ENCODE measurements around the gene SLC25A42.

Gene SLC25A42

DNA sequence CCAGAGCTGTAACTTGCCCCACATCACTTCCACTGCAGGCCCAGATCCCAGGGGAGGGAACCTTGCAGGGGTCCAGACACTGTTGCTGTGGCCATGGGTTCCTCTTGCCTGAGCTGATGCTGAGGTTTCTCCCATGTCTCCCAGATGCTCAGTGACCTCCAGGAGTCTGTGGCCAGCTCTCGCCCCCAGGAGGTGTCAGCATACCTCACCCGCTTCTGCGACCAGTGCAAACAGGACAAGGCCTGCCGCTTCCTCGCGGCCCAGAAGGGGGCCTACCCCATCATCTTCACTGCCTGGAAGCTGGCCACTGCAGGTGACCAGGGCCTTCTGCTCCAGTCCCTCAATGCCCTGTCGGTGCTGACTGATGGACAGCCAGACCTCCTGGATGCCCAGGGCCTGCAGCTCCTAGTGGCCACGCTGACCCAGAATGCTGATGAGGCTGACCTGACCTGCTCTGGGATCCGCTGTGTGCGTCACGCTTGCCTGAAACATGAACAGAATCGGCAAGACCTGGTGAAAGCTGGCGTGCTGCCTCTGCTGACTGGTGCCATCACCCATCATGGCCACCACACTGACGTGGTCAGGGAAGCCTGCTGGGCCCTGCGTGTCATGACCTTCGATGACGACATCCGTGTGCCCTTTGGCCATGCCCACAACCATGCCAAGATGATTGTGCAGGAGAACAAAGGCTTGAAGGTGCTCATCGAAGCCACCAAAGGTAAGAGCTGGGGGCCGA, 12.1 kb upstream of the SLC25A42 start:
- DNase-seq (ENCODE audit: low spot score), result no peak

DNA sequence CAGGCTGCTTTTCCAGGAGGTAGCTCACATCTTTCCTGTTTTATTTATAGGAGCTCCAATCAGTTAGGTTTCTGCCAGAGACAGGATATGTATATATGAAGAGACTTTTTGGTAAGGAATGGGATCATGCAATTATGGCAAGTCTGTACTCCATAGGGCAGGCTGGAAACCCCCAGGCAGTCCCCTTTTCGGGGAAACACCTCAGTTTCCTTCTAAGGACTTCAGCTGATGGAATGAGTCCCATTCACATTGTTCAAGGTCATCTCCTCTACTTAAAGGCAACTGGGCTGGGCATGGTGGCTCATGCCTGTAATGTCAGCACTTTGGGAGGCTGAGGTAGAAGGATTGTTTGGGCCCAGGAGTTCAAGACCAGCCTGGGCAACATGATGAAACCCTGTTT, 10.9 kb upstream of the SLC25A42 start:
- no peak for DNase-seq (ENCODE audit: low spot score)

GRCh38 chr19:19053508-19054314, 10.1 kb upstream of the SLC25A42 start:
- peak; percentile 67 for DNase-seq (ENCODE audit: low spot score)

DNA sequence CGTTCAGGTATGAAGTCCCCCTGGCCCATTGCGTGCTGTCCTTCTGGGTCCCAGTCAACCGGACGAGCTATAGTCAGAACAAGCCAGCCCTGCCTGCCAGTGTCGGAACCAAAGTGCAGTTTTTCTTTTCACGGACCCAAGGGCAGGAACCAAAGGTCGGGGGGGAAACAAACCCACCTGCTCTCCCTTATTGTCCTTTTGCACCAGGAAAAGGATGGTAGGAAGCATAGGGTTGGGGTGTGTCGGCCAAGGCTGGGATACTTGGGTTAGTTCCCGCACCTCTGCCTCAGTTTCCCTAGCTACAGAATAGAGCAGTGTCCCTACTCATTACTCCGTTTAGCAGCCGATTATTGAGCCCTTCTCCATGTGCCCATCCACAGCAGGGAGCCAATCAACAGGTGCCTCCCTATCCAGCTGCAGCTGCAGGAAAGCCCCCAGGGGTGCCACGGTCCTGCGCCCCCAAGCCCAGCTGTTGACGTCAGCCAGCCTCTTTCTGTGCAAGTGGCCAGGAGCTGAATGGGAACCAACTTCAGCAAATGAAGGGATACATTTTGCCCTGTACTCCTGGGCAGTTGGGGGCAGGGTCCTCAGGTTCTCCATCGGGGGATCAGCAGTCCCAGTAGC, 9.4 kb upstream of the SLC25A42 start:
- no peak for DNase-seq (ENCODE audit: low spot score)

DNA sequence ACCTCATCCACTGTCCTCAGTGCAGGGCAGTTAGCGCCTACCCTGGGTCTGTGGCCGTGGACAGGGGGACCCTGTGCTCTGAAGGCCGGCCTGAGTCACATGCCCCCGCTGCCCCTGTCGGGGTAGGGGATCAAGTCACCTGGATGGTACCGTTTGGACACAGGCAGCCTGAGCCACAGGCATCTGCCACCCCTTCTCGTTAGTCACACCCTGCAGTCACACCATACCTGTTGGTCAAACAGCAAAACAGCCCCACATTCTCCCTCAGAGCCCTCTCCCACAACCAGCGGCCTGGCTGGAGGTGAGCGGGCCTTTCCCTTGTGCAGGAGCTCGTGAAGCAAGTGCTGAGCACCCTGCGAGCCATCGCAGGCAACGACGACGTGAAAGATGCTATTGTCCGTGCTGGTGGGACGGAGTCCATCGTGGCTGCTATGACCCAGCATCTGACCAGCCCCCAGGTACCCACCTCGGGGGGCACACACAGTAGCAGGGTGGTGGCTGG, 8.8 kb upstream of the SLC25A42 start:
- DNase-seq (ENCODE audit: low spot score), result no peak

DNA sequence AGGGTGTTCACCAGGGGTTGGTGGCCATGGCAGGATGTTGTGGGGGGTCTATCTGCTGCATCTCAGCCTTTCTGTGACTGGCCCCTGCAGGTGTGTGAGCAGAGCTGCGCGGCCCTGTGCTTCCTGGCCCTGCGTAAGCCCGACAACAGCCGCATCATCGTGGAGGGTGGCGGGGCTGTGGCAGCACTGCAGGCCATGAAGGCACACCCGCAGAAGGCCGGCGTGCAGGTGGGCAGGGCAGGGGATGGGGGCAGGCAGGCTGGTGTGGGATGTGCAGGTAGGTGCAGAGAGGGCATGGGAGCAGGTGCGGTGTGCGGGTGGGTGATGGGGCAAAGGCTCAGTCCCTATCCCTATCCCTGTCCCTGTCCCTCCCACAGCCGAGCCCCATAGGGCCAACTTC, 8.1 kb upstream of the SLC25A42 start:
- DNase-seq (ENCODE audit: low spot score), result no peak

- no peak for DNase-seq (ENCODE audit: low spot score)
Observed at GRCh38 chr19:19056636-19057275, 7.0 kb upstream of the SLC25A42 start.

- DNase-seq (ENCODE audit: low spot score), result no peak
Observed at GRCh38 chr19:19057317-19057716, 6.5 kb upstream of the SLC25A42 start.

- no peak for DNase-seq (ENCODE audit: low spot score)
Observed at GRCh38 chr19:19057720-19058119, 6.1 kb upstream of the SLC25A42 start.

DNA sequence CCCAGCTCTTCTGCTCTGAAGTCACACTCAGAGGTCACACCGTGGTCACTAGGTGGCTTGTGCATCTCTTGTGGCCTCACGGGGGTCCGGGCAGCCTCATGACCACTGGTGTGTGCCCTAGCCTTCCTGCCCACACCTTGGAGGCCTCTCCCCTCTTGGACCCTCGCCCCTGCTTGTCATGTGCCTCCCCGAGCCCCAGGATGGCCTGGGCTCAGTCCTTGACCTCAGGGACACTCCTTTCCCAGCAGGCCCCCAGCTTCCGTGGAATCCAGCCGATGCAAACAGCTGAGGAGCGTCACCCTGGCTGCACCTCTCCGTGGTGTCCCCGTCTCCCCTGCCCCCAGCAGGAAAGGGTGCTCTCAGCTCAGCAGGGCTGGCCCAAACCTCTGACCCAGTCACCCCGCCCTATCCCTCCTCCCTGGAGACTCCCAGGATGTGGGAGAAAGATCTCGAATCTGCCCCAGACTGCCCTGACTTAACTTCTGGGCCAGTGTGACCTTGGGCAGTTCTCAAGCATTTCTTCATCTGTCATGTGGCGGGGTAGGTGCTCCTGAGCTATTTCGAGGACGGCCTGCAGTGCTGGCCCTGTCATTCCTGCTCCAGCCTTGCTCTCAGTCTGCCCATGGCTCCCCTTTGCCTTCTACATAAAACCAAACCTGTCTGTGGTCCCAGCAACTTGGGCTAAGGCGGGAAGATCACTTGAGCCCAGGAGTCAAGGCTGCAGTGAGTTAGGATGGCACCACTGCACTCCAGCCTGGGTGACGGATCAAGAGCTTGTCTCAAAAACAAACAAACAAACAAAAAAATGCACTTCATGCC, 4.6 kb upstream of the SLC25A42 start:
- no peak for DNase-seq (ENCODE audit: low spot score)

DNA sequence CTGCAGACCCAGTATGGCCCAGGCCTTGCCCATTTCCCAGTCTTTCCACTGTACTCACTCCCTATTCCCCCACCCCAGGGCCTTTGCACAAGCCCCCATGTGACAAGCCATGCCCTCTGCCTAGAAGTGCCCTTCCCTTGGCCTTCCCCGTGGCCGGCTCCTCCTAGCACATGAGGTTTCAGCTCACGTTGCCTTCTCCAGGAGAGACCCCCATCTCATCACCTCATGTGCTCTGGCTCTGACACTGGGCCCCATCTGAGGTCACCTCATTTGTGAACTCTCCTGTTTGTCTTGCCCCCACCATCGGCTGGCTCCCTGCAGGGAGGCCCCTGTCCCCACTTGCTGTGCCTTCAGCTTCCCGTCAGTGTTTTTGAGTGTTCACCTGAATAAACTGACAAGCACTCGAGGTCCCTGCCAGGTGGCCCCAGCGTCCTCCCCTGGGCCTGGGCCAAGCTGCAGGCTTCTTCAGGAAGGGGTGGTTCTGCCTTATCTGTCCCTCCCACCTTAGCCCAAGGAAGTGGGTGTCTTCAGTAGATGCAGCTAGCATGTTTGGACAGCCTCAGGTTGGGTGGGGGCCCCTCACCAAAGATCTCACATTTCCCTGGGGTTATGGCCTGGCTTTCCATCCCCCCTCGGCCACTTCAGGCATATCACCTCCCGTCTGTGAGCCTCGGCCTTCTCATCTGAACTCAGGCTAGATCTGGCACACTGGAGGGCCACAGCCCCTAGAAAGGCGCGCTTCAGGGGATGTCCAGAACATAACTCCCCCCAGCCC, 3.8 kb upstream of the SLC25A42 start:
- DNase-seq (ENCODE audit: low spot score), result no peak

DNA sequence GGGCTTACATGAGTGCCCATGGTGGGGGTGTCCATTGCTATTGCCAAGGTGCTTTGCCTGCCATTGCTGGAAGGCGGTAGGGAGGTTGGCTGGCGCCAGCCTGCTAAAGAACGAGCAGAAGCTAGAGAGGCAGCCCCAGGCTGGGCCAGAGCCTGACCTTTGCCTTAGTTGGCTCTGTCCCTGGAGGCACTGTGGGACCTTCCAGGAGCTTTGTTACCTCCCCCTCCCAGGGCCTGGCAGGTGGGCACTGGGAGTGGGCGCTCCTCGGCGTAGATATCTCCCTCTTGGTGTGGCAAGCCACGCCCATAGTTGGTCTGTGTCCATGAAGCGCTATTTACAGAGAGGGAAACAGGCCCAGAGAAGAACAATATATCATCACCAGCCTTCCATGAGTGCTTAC, 2.3 kb upstream of the SLC25A42 start:
- no peak for DNase-seq (ENCODE audit: low spot score)

GRCh38 chr19:19062454-19063182, 1.2 kb upstream of the SLC25A42 start:
- DNase-seq (ENCODE audit: low spot score), result no peak

GRCh38 chr19:19064098-19064722, 416 bp downstream of the SLC25A42 start:
- DNase-seq (ENCODE audit: low spot score), result no peak

DNA sequence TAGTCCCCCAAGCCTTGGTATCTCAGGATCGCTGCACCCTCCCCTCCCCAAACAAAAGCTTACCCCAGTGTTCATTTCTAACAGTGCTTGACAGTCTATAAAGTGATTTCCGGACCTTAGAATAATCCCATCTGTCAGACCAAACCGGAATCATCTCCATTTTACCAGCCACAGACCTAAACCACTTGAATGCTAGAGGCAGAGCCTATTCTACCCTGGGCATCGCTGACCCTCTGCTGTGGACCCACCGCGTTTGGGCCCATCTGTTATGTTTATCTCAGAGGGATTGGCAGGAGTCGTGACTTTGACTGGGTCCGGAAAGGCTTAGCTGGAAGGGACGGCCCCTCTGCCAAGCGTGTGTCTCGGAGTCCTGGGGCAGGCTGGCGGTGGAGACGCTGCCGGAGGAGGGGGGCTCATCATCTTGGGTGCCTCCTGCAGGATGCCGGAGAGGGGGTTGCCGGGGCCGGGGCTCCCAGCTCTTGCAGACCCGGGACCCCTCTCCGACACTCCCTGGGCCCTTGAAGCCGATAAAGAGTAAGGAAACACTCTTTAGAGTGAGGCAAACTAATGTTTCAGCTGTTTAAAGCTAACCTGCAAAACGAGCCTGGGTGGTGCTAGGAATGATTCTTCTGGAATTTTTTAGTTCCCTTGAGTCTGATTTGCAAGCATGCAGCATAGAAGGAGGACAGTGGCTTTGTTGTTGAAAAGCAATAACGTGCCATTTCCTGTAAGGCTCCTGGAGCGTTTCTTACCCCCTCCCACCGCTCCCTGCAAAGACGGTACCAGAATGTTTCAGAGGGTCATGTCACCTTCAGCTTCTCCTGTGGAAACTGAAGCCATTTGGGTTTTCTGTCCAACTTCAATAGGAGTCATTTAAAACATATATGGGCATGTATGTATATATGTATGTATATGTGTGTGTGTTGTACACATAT, 1.3 kb downstream of the SLC25A42 start:
- peak; percentile 51 for DNase-seq (ENCODE audit: low spot score)

DNA sequence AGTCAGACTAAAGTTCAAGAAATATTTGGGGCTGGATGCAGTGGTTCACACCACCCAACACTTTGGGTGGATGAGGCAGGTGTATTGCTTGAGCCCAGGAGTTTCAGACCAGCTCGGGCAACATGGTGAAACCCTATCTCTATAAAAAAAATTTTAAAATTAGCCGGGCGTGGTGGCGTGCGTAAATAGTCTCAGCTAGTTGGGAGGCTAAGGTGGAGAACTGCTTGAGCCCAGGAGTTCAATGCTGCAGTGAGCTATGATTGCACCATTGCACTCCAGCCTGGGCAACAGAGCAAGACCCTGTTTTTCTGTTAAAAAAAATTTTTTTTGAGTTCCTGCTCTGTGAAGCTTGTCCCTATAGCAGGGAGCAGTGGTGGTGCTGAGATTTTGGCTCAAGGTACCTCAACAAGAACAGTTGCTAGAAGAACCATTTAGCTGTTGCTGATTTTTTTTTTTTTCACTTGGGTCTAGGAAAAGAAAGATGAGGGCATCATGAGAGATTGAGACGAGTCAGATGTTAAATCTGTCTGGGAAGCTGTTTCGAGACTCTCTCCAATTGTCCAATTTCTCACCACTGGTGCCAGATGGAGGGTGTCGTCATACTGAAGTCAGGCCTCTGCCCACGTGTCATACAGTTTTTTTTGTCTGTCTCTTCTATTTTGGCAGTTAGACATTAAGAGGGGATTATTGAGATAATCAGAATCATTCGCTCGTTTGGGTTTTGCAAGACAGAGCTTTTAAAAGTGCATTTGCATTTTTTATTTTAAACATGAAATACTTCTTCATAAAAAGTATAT, 3.7 kb downstream of the SLC25A42 start:
- DNase-seq (ENCODE audit: low spot score), result peak; percentile 15
